Measurements from ENCODE around the gene OGFOD3.

The OGFOD3 gene

GRCh38 chr17:82440991-82441627, 22.7 kb upstream of the OGFOD3 start:
- TF ChIP-seq CTCF (conservative IDR thresholded peaks at IDR 0.05; ENCODE audit: low read depth, low read length): no peak
- no peak overlapping the region for H3K4me3 ChIP-seq (ENCODE audit: low read depth, low read length)
- DNase-seq (ENCODE audit: low read depth): peak; percentile 57

- H3K4me3 ChIP-seq (ENCODE audit: low read depth, low read length): no peak overlapping the region
- TF ChIP-seq CTCF (conservative IDR thresholded peaks at IDR 0.05; ENCODE audit: low read depth, low read length): no peak
- no peak for DNase-seq (ENCODE audit: low read depth)
Measured at GRCh38 chr17:82440469-82440981, 22.1 kb upstream of the OGFOD3 start.

- no peak for TF ChIP-seq CTCF (conservative IDR thresholded peaks at IDR 0.05; ENCODE audit: low read depth, low read length)
- DNase-seq (ENCODE audit: low read depth): no peak
- no peak overlapping the region for H3K4me3 ChIP-seq (ENCODE audit: low read depth, low read length)
Measured at GRCh38 chr17:82439829-82440365, 21.5 kb upstream of the OGFOD3 start.

GRCh38 chr17:82439194-82439828, 20.9 kb upstream of the OGFOD3 start:
- no peak overlapping the region for H3K4me3 ChIP-seq (ENCODE audit: low read depth, low read length)
- no peak for TF ChIP-seq CTCF (conservative IDR thresholded peaks at IDR 0.05; ENCODE audit: low read depth, low read length)
- no peak for DNase-seq (ENCODE audit: low read depth)

- no peak for TF ChIP-seq CTCF (conservative IDR thresholded peaks at IDR 0.05; ENCODE audit: low read depth, low read length)
- DNase-seq (ENCODE audit: low read depth): no peak
- H3K4me3 ChIP-seq (ENCODE audit: low read depth, low read length): no peak overlapping the region
Measured at GRCh38 chr17:82438401-82439193, 20.2 kb upstream of the OGFOD3 start.

GRCh38 chr17:82437325-82437668, 18.9 kb upstream of the OGFOD3 start:
- no peak for DNase-seq (ENCODE audit: low read depth)
- TF ChIP-seq CTCF (conservative IDR thresholded peaks at IDR 0.05; ENCODE audit: low read depth, low read length): no peak
- H3K4me3 ChIP-seq (ENCODE audit: low read depth, low read length): no peak overlapping the region
